HEK293 (cell line): ENCODE measurements around the gene GTF3C4.

ENCODE experiments used
- CTCF ChIA-PET: fragments of 350-600 bp; formaldehyde crosslinking; extraction: SDS; loops from one replicate; lab custom pipeline; 2021; ENCODE audit warnings: antibody characterized with exemption; lab: Yijun Ruan, JAX
- POLR2A ChIA-PET: fragments of 300-600 bp; formaldehyde crosslinking; extraction: SDS; loops from one replicate; lab custom pipeline; 2020; ENCODE audit warnings: antibody characterized with exemption, inconsistent platforms; lab: Yijun Ruan, JAX
- H3K27ac ChIP-seq: fragments of 200-500 bp; sonication (Bioruptor generic); 2 replicates; pipeline ENCODE4 v1.5.1; 2014; ENCODE audit warnings: low read depth, low read length, control low read depth, inconsistent platforms; ENCODE audit errors: extremely low read depth
- H3K36me3 ChIP-seq, 2 experiments: fragments of 200-500 bp in 1 of 2; sonication (Bioruptor generic) in 1 of 2; 1 replicate in 1 of 2; 2 replicates in 1 of 2; pipeline ENCODE4 v1.5.1; 2014 to 2017; ENCODE audit warnings: inconsistent platforms in 2 of 2, low read length in 2 of 2; ENCODE audit not compliant: control insufficient read depth in 2 of 2, insufficient read depth in 1 of 2
- H3K4me1 ChIP-seq: fragments of 200-500 bp; sonication (Bioruptor generic); 2 replicates; pipeline ENCODE4 v1.5.1; 2014; ENCODE audit warnings: mild to moderate bottlenecking, low read length, inconsistent platforms; ENCODE audit not compliant: control insufficient read depth, insufficient read depth
- H3K4me3 ChIP-seq: 2 replicates; pipeline ENCODE4 v1.5.1; 2011; ENCODE audit warnings: low read depth, mild to moderate bottlenecking, control low read depth, low read length, moderate library complexity
- H3K9me3 ChIP-seq: fragments of 200-500 bp; sonication (Bioruptor generic); 2 replicates; pipeline ENCODE4 v1.5.1; 2014; ENCODE audit warnings: low read depth, low read length, inconsistent platforms; ENCODE audit not compliant: control insufficient read depth, insufficient read depth
- BCL11B ChIP-seq: fragments of 450-650 bp; formaldehyde crosslinking; IDR thresholded peaks from 2 replicates; pipeline ENCODE4 v1.5.1; 2016; ENCODE audit warnings: low read depth, missing biosample characterization, missing genetic modification characterization
- CTCF ChIP-seq: fragments of 450-650 bp; formaldehyde crosslinking; IDR thresholded peaks from 2 replicates; pipeline ENCODE4 v1.5.1; 2016; ENCODE audit warnings: missing biosample characterization, missing genetic modification characterization
- FEZF1 ChIP-seq: fragments of 450-650 bp; formaldehyde crosslinking; IDR thresholded peaks from 2 replicates; pipeline ENCODE4 v1.5.1; 2016; ENCODE audit warnings: missing biosample characterization, missing genetic modification characterization
- KLF7 ChIP-seq: fragments of 450-650 bp; formaldehyde crosslinking; IDR thresholded peaks from 2 replicates; pipeline ENCODE4 v1.5.1; 2016; ENCODE audit warnings: missing biosample characterization, missing genetic modification characterization, borderline replicate concordance
- TCF7L2 ChIP-seq: IDR thresholded peaks from 2 replicates; pipeline ENCODE4 v1.6.1; 2011; ENCODE audit warnings: low read depth, mild to moderate bottlenecking, inconsistent platforms, low read length, moderate library complexity, borderline replicate concordance
- ZFP41 ChIP-seq: fragments of 450-650 bp; formaldehyde crosslinking; IDR thresholded peaks from 2 replicates; pipeline ENCODE4 v1.5.1; 2016; ENCODE audit warnings: missing biosample characterization, missing genetic modification characterization, borderline replicate concordance
- ZNF114 ChIP-seq: fragments of 450-650 bp; formaldehyde crosslinking; IDR thresholded peaks from 2 replicates; pipeline ENCODE4 v1.5.0; 2017; ENCODE audit warnings: missing biosample characterization, missing genetic modification characterization
- ZNF155 ChIP-seq: fragments of 450-650 bp; formaldehyde crosslinking; IDR thresholded peaks from 2 replicates; pipeline ENCODE4 v1.5.1; 2016; ENCODE audit warnings: missing biosample characterization, missing genetic modification characterization
- ZNF416 ChIP-seq: fragments of 450-650 bp; formaldehyde crosslinking; IDR thresholded peaks from 2 replicates; pipeline ENCODE4 v1.5.1; 2016; ENCODE audit warnings: missing biosample characterization, missing genetic modification characterization
- ZNF473 ChIP-seq: fragments of 450-650 bp; formaldehyde crosslinking; IDR thresholded peaks from 2 replicates; pipeline ENCODE4 v1.5.1; 2017; ENCODE audit warnings: missing biosample characterization, missing genetic modification characterization
- ZNF48 ChIP-seq: fragments of 450-650 bp; formaldehyde crosslinking; IDR thresholded peaks from 2 replicates; pipeline ENCODE4 v1.5.1; 2016; ENCODE audit warnings: missing biosample characterization, missing genetic modification characterization
- ZNF501 ChIP-seq: fragments of 450-650 bp; formaldehyde crosslinking; IDR thresholded peaks from 2 replicates; pipeline ENCODE4 v1.5.1; 2016; ENCODE audit warnings: missing biosample characterization, missing genetic modification characterization
- ZNF558 ChIP-seq: fragments of 450-650 bp; formaldehyde crosslinking; IDR thresholded peaks from 2 replicates; pipeline ENCODE4 v1.5.1; 2016; ENCODE audit warnings: missing biosample characterization, missing genetic modification characterization
- ZNF621 ChIP-seq: fragments of 450-650 bp; formaldehyde crosslinking; IDR thresholded peaks from 2 replicates; pipeline ENCODE4 v1.5.1; 2017; ENCODE audit warnings: missing biosample characterization, missing genetic modification characterization
- ZNF768 ChIP-seq: fragments of 450-650 bp; formaldehyde crosslinking; IDR thresholded peaks from 2 replicates; pipeline ENCODE4 v1.5.1; 2018; ENCODE audit warnings: missing biosample characterization, mild to moderate bottlenecking, missing genetic modification characterization
- ZNF776 ChIP-seq: fragments of 450-650 bp; formaldehyde crosslinking; IDR thresholded peaks from 2 replicates; pipeline ENCODE4 v1.5.0; 2017; ENCODE audit warnings: missing biosample characterization, missing genetic modification characterization, borderline replicate concordance
- ZNF785 ChIP-seq: fragments of 450-650 bp; formaldehyde crosslinking; IDR thresholded peaks from 2 replicates; pipeline ENCODE4 v1.5.1; 2016; ENCODE audit warnings: missing biosample characterization, missing genetic modification characterization
- ZNF792 ChIP-seq: fragments of 450-650 bp; formaldehyde crosslinking; IDR thresholded peaks from 2 replicates; pipeline ENCODE4 v1.5.1; 2016; ENCODE audit warnings: missing biosample characterization, missing genetic modification characterization
- TF ChIP-seq, protein P1 (sequence below): fragments of 450-650 bp; formaldehyde crosslinking; IDR thresholded peaks from 2 replicates; pipeline ENCODE4 v1.5.1; 2016; ENCODE audit warnings: missing biosample characterization, missing genetic modification characterization
- TF ChIP-seq, protein P2 (sequence below): fragments of 450-650 bp; formaldehyde crosslinking; IDR thresholded peaks from 2 replicates; pipeline ENCODE4 v1.5.1; 2016; ENCODE audit warnings: missing biosample characterization, missing genetic modification characterization
- TF ChIP-seq, protein P3 (sequence below): fragments of 450-650 bp; formaldehyde crosslinking; IDR thresholded peaks from 2 replicates; pipeline ENCODE4 v1.5.1; 2017; ENCODE audit warnings: missing biosample characterization, missing genetic modification characterization
- TF ChIP-seq, protein P4 (sequence below): fragments of 450-650 bp; formaldehyde crosslinking; IDR thresholded peaks from 2 replicates; pipeline ENCODE4 v1.5.1; 2016; ENCODE audit warnings: missing biosample characterization, missing genetic modification characterization

Gene GTF3C4

DNA sequence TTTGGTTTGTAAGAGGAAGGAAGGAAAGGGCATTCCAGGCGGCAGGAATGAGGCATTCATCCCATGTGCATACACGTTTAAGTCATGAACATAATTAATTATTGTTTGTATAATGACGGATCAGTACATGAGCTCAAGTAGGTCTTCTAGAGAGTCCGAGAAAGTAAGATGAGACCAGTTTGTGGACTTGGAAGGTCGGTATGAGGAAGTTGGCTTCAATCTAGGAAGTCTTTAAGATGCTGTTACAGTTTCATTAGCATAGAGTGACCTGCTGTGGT, 2.1 kb downstream of the GTF3C4 start (continued):
- TF ChIP-seq ZNF768 (tag by site-specific recombination) (no peak), ZNF155 (tag by site-specific recombination) (no peak), ZNF785 (tag by site-specific recombination) (no peak), BCL11B (no peak)
- TF ChIP-seq, protein P1, sequence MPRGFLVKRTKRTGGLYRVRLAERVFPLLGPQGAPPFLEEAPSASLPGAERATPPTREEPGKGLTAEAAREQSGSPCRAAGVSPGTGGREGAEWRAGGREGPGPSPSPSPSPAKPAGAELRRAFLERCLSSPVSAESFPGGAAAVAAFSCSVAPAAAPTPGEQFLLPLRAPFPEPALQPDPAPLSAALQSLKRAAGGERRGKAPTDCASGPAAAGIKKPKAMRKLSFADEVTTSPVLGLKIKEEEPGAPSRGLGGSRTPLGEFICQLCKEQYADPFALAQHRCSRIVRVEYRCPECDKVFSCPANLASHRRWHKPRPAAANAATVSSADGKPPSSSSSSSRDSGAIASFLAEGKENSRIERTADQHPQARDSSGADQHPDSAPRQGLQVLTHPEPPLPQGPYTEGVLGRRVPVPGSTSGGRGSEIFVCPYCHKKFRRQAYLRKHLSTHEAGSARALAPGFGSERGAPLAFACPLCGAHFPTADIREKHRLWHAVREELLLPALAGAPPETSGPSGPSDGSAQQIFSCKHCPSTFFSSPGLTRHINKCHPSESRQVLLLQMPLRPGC = 0 out of 2 replicates have a peak, but pooled peaks have one; percentile 1
- TF ChIP-seq, protein P2, sequence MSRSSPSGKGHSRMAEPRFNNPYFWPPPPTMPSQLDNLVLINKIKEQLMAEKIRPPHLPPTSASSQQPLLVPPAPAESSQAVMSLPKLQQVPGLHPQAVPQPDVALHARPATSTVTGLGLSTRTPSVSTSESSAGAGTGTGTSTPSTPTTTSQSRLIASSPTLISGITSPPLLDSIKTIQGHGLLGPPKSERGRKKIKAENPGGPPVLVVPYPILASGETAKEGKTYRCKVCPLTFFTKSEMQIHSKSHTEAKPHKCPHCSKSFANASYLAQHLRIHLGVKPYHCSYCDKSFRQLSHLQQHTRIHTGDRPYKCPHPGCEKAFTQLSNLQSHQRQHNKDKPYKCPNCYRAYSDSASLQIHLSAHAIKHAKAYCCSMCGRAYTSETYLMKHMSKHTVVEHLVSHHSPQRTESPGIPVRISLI (tag by site-specific recombination) = no peak

- TF ChIP-seq CTCF (tag by site-specific recombination) (peak; percentile 14; the same call in 1 of the 2 replicates), ZNF473 (tag by site-specific recombination) (no peak), FEZF1 (tag by site-specific recombination) (peak; percentile 37; the same call in 1 of the 2 replicates)
- no peak overlapping the region for H3K27ac ChIP-seq
- peaks cover 3% of the 10 kb centered on the region; the same call in 1 of the 2 replicates for H3K4me1 ChIP-seq
- H3K36me3 ChIP-seq = peaks cover 2 to 20% of the 10 kb centered on the region in 2 experiments; a peak in 1 of 3 replicates
- H3K4me3 ChIP-seq = no peak overlapping the region
- ChIA-PET CTCF (interaction anchor here (0.9 kb wide), 2 partner anchors 15 to 21 kb away, joined by 3 to 5 read pairs; no protein-coding TSS in a partner anchor), POLR2A (no interaction called here)
- no peaks in the 10 kb centered on the region for H3K9me3 ChIP-seq
Measured at GRCh38 chr9:132673355-132673754, 3.1 kb downstream of the GTF3C4 start.

GRCh38 chr9:132674485-132674884, 4.2 kb downstream of the GTF3C4 start:
- no peak overlapping the region for H3K4me3 ChIP-seq
- CTCF ChIA-PET = interaction anchor here (0.5 to 0.9 kb wide), 4 partner anchors 11 to 21 kb away, joined by 3 to 5 read pairs (median 3); no protein-coding TSS in a partner anchor

More at GRCh38 chr9:132674485-132674884, 4.2 kb downstream of the GTF3C4 start:
- H3K36me3 ChIP-seq = peaks cover 13 to 31% of the 10 kb centered on the region in 2 experiments; a peak in 2 of 3 replicates
- H3K27ac ChIP-seq = no peak overlapping the region
- TF ChIP-seq, protein P3, sequence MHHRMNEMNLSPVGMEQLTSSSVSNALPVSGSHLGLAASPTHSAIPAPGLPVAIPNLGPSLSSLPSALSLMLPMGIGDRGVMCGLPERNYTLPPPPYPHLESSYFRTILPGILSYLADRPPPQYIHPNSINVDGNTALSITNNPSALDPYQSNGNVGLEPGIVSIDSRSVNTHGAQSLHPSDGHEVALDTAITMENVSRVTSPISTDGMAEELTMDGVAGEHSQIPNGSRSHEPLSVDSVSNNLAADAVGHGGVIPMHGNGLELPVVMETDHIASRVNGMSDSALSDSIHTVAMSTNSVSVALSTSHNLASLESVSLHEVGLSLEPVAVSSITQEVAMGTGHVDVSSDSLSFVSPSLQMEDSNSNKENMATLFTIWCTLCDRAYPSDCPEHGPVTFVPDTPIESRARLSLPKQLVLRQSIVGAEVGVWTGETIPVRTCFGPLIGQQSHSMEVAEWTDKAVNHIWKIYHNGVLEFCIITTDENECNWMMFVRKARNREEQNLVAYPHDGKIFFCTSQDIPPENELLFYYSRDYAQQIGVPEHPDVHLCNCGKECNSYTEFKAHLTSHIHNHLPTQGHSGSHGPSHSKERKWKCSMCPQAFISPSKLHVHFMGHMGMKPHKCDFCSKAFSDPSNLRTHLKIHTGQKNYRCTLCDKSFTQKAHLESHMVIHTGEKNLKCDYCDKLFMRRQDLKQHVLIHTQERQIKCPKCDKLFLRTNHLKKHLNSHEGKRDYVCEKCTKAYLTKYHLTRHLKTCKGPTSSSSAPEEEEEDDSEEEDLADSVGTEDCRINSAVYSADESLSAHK (tag by site-specific recombination) = no peak
- TF ChIP-seq TCF7L2 (no peak), ZNF114 (tag by site-specific recombination) (no peak), ZNF48 (tag by site-specific recombination) (no peak), ZNF416 (tag by site-specific recombination) (no peak), ZNF792 (tag by site-specific recombination) (no peak), KLF7 (tag by site-specific recombination) (no peak), ZNF621 (no peak), ZNF558 (no peak), ZFP41 (no peak), ZNF501 (tag by site-specific recombination) (no peak), ZNF776 (no peak)
- TF ChIP-seq, protein P4, sequence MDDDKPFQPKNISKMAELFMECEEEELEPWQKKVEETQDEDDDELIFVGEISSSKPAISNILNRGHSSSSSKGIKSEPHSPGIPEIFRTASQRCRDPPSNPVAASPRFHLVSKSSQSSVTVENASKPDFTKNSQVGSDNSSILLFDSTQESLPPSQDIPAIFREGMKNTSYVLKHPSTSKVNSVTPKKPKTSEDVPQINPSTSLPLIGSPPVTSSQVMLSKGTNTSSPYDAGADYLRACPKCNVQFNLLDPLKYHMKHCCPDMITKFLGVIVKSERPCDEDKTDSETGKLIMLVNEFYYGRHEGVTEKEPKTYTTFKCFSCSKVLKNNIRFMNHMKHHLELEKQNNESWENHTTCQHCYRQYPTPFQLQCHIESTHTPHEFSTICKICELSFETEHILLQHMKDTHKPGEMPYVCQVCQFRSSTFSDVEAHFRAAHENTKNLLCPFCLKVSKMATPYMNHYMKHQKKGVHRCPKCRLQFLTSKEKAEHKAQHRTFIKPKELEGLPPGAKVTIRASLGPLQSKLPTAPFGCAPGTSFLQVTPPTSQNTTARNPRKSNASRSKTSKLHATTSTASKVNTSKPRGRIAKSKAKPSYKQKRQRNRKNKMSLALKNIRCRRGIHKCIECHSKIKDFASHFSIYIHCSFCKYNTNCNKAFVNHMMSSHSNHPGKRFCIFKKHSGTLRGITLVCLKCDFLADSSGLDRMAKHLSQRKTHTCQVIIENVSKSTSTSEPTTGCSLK = no peak
- H3K4me1 ChIP-seq = peaks cover 3% of the 10 kb centered on the region; the same call in 1 of the 2 replicates
- POLR2A ChIA-PET = no interaction called here
- no peaks in the 10 kb centered on the region for H3K9me3 ChIP-seq
